Hepatocyte (in vitro differentiated cells): ENCODE data around the gene NKAIN2. TPM values are rescaled to one million over a fixed set of nuclear protein-coding genes. Genes with fewer than 3 reads are reported as not detected.
"Not testable (repeated sequence)": the region's sequence is repeated elsewhere in the genome, so short reads cannot be mapped to it uniquely, and the experiment has no call there.

Experiments used
- DNase-seq: peaks from one replicate; pipeline ENCODE4 v3.0.0-alpha.2; 2016; ENCODE audit warnings: low spot score
- H2AFZ ChIP-seq: fragments of 200-600 bp; sonication (generic); 2 replicates; pipeline ENCODE4 v1.6.0; 2016; ENCODE audit warnings: antibody characterized with exemption, mild to moderate bottlenecking
- H3K27ac ChIP-seq: fragments of 200-600 bp; sonication (generic); 2 replicates; pipeline ENCODE4 v1.5.1; 2016; ENCODE audit warnings: mild to moderate bottlenecking
- H3K27me3 ChIP-seq: fragments of 200-600 bp; sonication (generic); 2 replicates; pipeline ENCODE4 v1.6.1; 2016
- H3K36me3 ChIP-seq: fragments of 200-600 bp; sonication (generic); replicated peaks from 2 replicates; pipeline ENCODE4 v1.5.1; 2016; ENCODE audit warnings: low read depth; ENCODE audit not compliant: insufficient read depth
- H3K4me1 ChIP-seq: fragments of 200-600 bp; sonication (generic); 2 replicates; pipeline ENCODE4 v1.5.1; 2016; ENCODE audit warnings: mild to moderate bottlenecking, moderate library complexity; ENCODE audit not compliant: insufficient read depth
- H3K4me2 ChIP-seq: fragments of 200-600 bp; sonication (generic); 2 replicates; pipeline ENCODE4 v1.6.0; 2016
- H3K4me3 ChIP-seq: fragments of 200-600 bp; sonication (generic); 2 replicates; pipeline ENCODE4 v1.5.1; 2016; ENCODE audit warnings: mild to moderate bottlenecking
- H3K79me2 ChIP-seq: fragments of 200-600 bp; sonication (generic); 2 replicates; pipeline ENCODE4 v1.6.0; 2017; ENCODE audit warnings: mild to moderate bottlenecking
- H3K9me2 ChIP-seq: fragments of 200-600 bp; sonication (generic); replicated peaks from 2 replicates; pipeline ENCODE4 v1.6.0; 2017; ENCODE audit warnings: mild to moderate bottlenecking; ENCODE audit not compliant: insufficient read depth
- H3K9me3 ChIP-seq: fragments of 200-600 bp; sonication (generic); 2 replicates; pipeline ENCODE4 v1.5.1; 2016; ENCODE audit warnings: low read depth, mild to moderate bottlenecking
- H4K20me1 ChIP-seq: fragments of 200-600 bp; sonication (generic); 2 replicates; pipeline ENCODE4 v1.6.0; 2016; ENCODE audit warnings: mild to moderate bottlenecking; ENCODE audit not compliant: insufficient read depth, poor library complexity, severe bottlenecking
- CTCF ChIP-seq: fragments of 200-600 bp; sonication (generic); IDR thresholded peaks from 2 replicates; pipeline ENCODE4 v1.5.1; 2016; ENCODE audit warnings: antibody characterized with exemption, mild to moderate bottlenecking; ENCODE audit not compliant: poor library complexity
- EZH2 ChIP-seq: fragments of 200-600 bp; sonication (generic); IDR thresholded peaks from 2 replicates; pipeline ENCODE4 v1.6.1; 2016; ENCODE audit warnings: antibody characterized with exemption, mild to moderate bottlenecking, borderline replicate concordance
- EZH2phosphoT487 ChIP-seq: fragments of 200-600 bp; sonication (generic); IDR thresholded peaks from one replicate; pipeline ENCODE4 v1.6.1; 2018; ENCODE audit warnings: antibody characterized with exemption, mild to moderate bottlenecking, low read depth, moderate library complexity; ENCODE audit not compliant: unreplicated experiment, severe bottlenecking
- WGBS: methylation state at CpG from one replicate; pipeline ENCODE4 v1.1.6; 2016; ENCODE audit warnings: low lambda C conversion rate; ENCODE audit errors: missing lambda C conversion rate; 5-methylcytosine and 5-hydroxymethylcytosine counted together
- polyA plus RNA-seq: library from polyadenylated mRNA; unstranded; fragments of >200 nt; fragmentation: Nextera tagmentation; extraction: Ambion mirVana; gene quantifications from 2 replicates; pipeline ENCODE4 v1.2.1, GENCODE V29; 2016
- total RNA-seq: library from RNA; depleted of rRNA; stranded (reverse); fragments of >200 nt; gene quantifications from 2 replicates; pipeline ENCODE4 v1.2.3, GENCODE V29; 2014

NKAIN2 gene
- total and polyA plus RNA-seq, 2 experiments from 2014 or later = 0.48 to 2.6 TPM

- Histone ChIP-seq H3K27ac (no peak overlapping the region), H3K27me3 (no peaks in the 10 kb centered on the region), H3K79me2 (no peaks in the 10 kb centered on the region), H3K9me2 (no peaks in the 10 kb centered on the region), H3K4me3 (no peak overlapping the region), H3K4me2 (no peak overlapping the region), H3K9me3 (no peaks in the 10 kb centered on the region), H4K20me1 (no peaks in the 10 kb centered on the region), H3K36me3 (no peaks in the 10 kb centered on the region), H2AFZ (no peak overlapping the region), H3K4me1 (no peaks in the 10 kb centered on the region)
- WGBS = 93% methylated on average over 3 of the region's 11 CpGs
- no peak for DNase-seq
- no peak for TF ChIP-seq CTCF
- TF ChIP-seq EZH2phosphoT487 = no peak
- no peak for TF ChIP-seq EZH2
These were observed 917.7 kb downstream of the NKAIN2 start for GRCh38 chr6:124721331-124721730.

- Histone ChIP-seq H4K20me1 (no peaks in the 10 kb centered on the region), H3K9me2 (no peaks in the 10 kb centered on the region), H3K36me3 (no peaks in the 10 kb centered on the region), H3K27ac (no peak overlapping the region), H3K27me3 (no peaks in the 10 kb centered on the region), H2AFZ (no peak overlapping the region), H3K4me3 (no peak overlapping the region), H3K4me2 (no peak overlapping the region), H3K79me2 (no peaks in the 10 kb centered on the region), H3K4me1 (no peaks in the 10 kb centered on the region), H3K9me3 (no peaks in the 10 kb centered on the region)
- TF ChIP-seq CTCF (no peak), EZH2phosphoT487 (no peak), EZH2 (no peak)
- 89% methylated on average over 3 of the region's 3 CpGs for whole genome bisulfite sequencing
- no peak for DNase-seq
These were observed 918.6 kb downstream of the NKAIN2 start for GRCh38 chr6:124722141-124722878.

- Histone ChIP-seq H3K4me1 (no peaks in the 10 kb centered on the region), H2AFZ (no peak overlapping the region), H4K20me1 (no peaks in the 10 kb centered on the region), H3K4me2 (no peak overlapping the region), H3K9me3 (no peaks in the 10 kb centered on the region), H3K9me2 (no peaks in the 10 kb centered on the region), H3K27me3 (no peaks in the 10 kb centered on the region), H3K36me3 (no peaks in the 10 kb centered on the region), H3K27ac (no peak overlapping the region), H3K4me3 (no peak overlapping the region), H3K79me2 (no peaks in the 10 kb centered on the region)
- TF ChIP-seq EZH2phosphoT487 (no peak), CTCF (no peak), EZH2 (no peak)
- DNase-seq = no peak
These were observed 920.0 kb downstream of the NKAIN2 start for GRCh38 chr6:124723671-124724070.

GRCh38 chr6:124737804-124738203 is 934.1 kb downstream of the NKAIN2 start:
- not testable (repeated sequence) for H3K9me2 ChIP-seq, H3K4me3 ChIP-seq, H3K27ac ChIP-seq, DNase-seq, H3K4me2 ChIP-seq, H2AFZ ChIP-seq, H3K4me1 ChIP-seq, H3K79me2 ChIP-seq, H3K36me3 ChIP-seq, H3K27me3 ChIP-seq, H4K20me1 ChIP-seq, H3K9me3 ChIP-seq
- 94% methylated on average over 1 of the region's 1 CpG for WGBS
